ENCODE measurements around the gene TFDP3.

TFDP3 gene

GRCh38 chrX:133218329-133218728, at the start of gene TFDP3:
TSS of gene TFDP3 (minus strand) at chrX:133218354. CDS start at chrX:133218259, 95 bp downstream.
- no peak for DNase-seq
- Histone ChIP-seq H3K9me3 (no peaks in the 10 kb centered on the region), H3K27ac (no peak within 1 kb of the TSS), H3K27me3 (no peaks in the 10 kb centered on the region), H3K4me3 (no peak within 1 kb of the TSS), H3K4me1 (no peaks in the 10 kb centered on the region), H3K36me3 (no peaks in the 10 kb centered on the region)
- intact Hi-C loops (cut with DNase I; ENCODE audit: low total_unique reads), result no loop called here
- TF ChIP-seq CTCF (IDR thresholded peaks at IDR 0.05), result no peak

- H3K27ac ChIP-seq, result no peak overlapping the region
- intact Hi-C loops (cut with DNase I; ENCODE audit: low total_unique reads), result no loop called here
- no peak for TF ChIP-seq CTCF (IDR thresholded peaks at IDR 0.05)
Measured at GRCh38 chrX:133267621-133268020, 49.5 kb upstream of the TFDP3 start.

GRCh38 chrX:133265331-133265730, 47.2 kb upstream of the TFDP3 start:
- no peak for DNase-seq
- H3K27ac ChIP-seq, result no peak overlapping the region
- H3K27me3 ChIP-seq, result no peaks in the 10 kb centered on the region
- no peak for TF ChIP-seq CTCF (IDR thresholded peaks at IDR 0.05)
- H3K36me3 ChIP-seq, result no peaks in the 10 kb centered on the region
- peaks cover 0 to 5% (median 0%) of the 10 kb centered on the region in 4 donors for H3K4me1 ChIP-seq
- intact Hi-C loops (cut with DNase I; ENCODE audit: low total_unique reads), result no loop called here
- H3K4me3 ChIP-seq, result no peak overlapping the region
- no peaks in the 10 kb centered on the region for H3K9me3 ChIP-seq

More at GRCh38 chrX:133267621-133268020, 49.5 kb upstream of the TFDP3 start:
- no peak for DNase-seq
- Histone ChIP-seq H3K36me3 (no peaks in the 10 kb centered on the region), H3K4me1 (peaks cover 0 to 4% (median 0%) of the 10 kb centered on the region in 4 donors), H3K27me3 (no peaks in the 10 kb centered on the region), H3K4me3 (no peak overlapping the region), H3K9me3 (no peaks in the 10 kb centered on the region)

GRCh38 chrX:133258481-133258880, 40.3 kb upstream of the TFDP3 start:
- no peak for TF ChIP-seq CTCF (IDR thresholded peaks at IDR 0.05)
- no peak overlapping the region for H3K27ac ChIP-seq
- no peak for DNase-seq
- no peaks in the 10 kb centered on the region for H3K36me3 ChIP-seq
- H3K4me3 ChIP-seq, result no peak overlapping the region
- H3K4me1 ChIP-seq, result peaks cover 0 to 16% (median 0%) of the 10 kb centered on the region in 4 donors
- H3K9me3 ChIP-seq, result no peaks in the 10 kb centered on the region
- no peaks in the 10 kb centered on the region for H3K27me3 ChIP-seq
- intact Hi-C loops (cut with DNase I; ENCODE audit: low total_unique reads), result no loop called here

- TF ChIP-seq CTCF (IDR thresholded peaks at IDR 0.05), result no peak
Measured at GRCh38 chrX:133254666-133255065, 36.5 kb upstream of the TFDP3 start.

GRCh38 chrX:133251204-133251603, 33.0 kb upstream of the TFDP3 start:
- no peak for DNase-seq
- H3K9me3 ChIP-seq, result peaks cover 0 to 20% (median 13%) of the 10 kb centered on the region in 3 donors
- H3K4me1 ChIP-seq, result peaks cover 0 to 21% (median 0%) of the 10 kb centered on the region in 4 donors
- no peak for TF ChIP-seq CTCF (IDR thresholded peaks at IDR 0.05)
- no peaks in the 10 kb centered on the region for H3K27me3 ChIP-seq
- no peak overlapping the region for H3K4me3 ChIP-seq
- H3K36me3 ChIP-seq, result no peaks in the 10 kb centered on the region
- intact Hi-C loops (cut with DNase I; ENCODE audit: low total_unique reads), result no loop called here
- no peak overlapping the region for H3K27ac ChIP-seq

More at GRCh38 chrX:133254666-133255065, 36.5 kb upstream of the TFDP3 start:
- no peak overlapping the region for H3K4me3 ChIP-seq
- DNase-seq, result no peak
- intact Hi-C loops (cut with DNase I; ENCODE audit: low total_unique reads), result no loop called here
- no peak overlapping the region for H3K27ac ChIP-seq
- no peaks in the 10 kb centered on the region for H3K9me3 ChIP-seq
- H3K4me1 ChIP-seq, result peaks cover 0 to 23% (median 0%) of the 10 kb centered on the region in 4 donors
- no peaks in the 10 kb centered on the region for H3K36me3 ChIP-seq
- H3K27me3 ChIP-seq, result no peaks in the 10 kb centered on the region
